Measurements from ENCODE around the gene NUDT9.
"Not testable (repeated sequence)": the region's sequence is repeated elsewhere in the genome, so short reads cannot be mapped to it uniquely, and the experiment has no call there.

Gene NUDT9, protein sequence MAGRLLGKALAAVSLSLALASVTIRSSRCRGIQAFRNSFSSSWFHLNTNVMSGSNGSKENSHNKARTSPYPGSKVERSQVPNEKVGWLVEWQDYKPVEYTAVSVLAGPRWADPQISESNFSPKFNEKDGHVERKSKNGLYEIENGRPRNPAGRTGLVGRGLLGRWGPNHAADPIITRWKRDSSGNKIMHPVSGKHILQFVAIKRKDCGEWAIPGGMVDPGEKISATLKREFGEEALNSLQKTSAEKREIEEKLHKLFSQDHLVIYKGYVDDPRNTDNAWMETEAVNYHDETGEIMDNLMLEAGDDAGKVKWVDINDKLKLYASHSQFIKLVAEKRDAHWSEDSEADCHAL

GRCh38 chr4:87422104-87423052 lies at the start of gene NUDT9:
TSS of gene NUDT9 (plus strand) at chr4:87422573. CDS start at chr4:87422906, 333 bp downstream.
- H3K4me3 ChIP-seq (ENCODE audit: low read length) = peak within 1 kb of the TSS; percentile 96
- no peaks in the 10 kb centered on the region for H3K36me3 ChIP-seq (ENCODE audit: insufficient read depth, low read length)
- H3K9me3 ChIP-seq (ENCODE audit: low read length) = no peaks in the 10 kb centered on the region
- H3K27me3 ChIP-seq (ENCODE audit: insufficient read depth, low read length) = no peaks in the 10 kb centered on the region
- peaks cover 13% of the 10 kb centered on the region for H3K4me1 ChIP-seq (ENCODE audit: insufficient read depth, low read length)
- peak within 1 kb of the TSS; percentile 95 for H2AFZ ChIP-seq (ENCODE audit: low read depth, low read length)

DNA sequence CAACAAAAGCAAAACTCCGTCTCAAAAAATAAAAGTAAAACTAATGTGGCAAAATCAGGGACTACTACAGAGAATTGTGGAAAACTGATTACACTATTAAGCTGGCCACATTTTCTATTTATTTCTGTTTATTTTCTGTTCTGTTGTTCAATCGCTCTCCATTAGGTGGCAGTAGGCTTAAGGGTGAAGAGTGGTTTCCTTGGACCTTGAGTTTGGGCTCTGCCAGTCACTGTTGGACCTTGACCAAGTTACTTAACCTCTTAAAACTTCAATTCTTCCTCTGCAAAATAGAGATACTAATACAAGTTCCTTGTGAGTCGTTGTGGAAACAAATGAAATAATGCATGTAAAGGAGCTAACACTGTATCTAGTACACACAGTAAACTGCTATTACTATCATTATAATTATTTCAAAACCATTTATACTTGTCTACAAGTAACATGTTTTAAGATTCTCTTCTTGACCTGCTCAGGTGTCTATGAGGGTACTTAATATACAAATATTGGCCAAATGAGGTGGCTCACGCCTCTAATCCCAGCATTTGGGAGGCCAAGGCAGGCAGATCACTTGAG lies 46.6 kb upstream of the NUDT9 start:
- H2AFZ ChIP-seq (ENCODE audit: low read depth, low read length) = no peak overlapping the region
- H3K4me3 ChIP-seq (ENCODE audit: low read length) = no peak overlapping the region
- no peaks in the 10 kb centered on the region for H3K4me1 ChIP-seq (ENCODE audit: insufficient read depth, low read length)
- no peaks in the 10 kb centered on the region for H3K27me3 ChIP-seq (ENCODE audit: insufficient read depth, low read length)
- H3K9me3 ChIP-seq (ENCODE audit: low read length) = peaks cover 2% of the 10 kb centered on the region
- peaks cover 22% of the 10 kb centered on the region for H3K36me3 ChIP-seq (ENCODE audit: insufficient read depth, low read length)

GRCh38 chr4:87377816-87378215 lies 44.6 kb upstream of the NUDT9 start:
- Histone ChIP-seq H3K36me3 (ENCODE audit: insufficient read depth, low read length) (peaks cover 17% of the 10 kb centered on the region), H2AFZ (ENCODE audit: low read depth, low read length) (no peak overlapping the region), H3K4me3 (ENCODE audit: low read length) (no peak overlapping the region), H3K27me3 (ENCODE audit: insufficient read depth, low read length) (no peaks in the 10 kb centered on the region), H3K9me3 (ENCODE audit: low read length) (no peaks in the 10 kb centered on the region), H3K4me1 (ENCODE audit: insufficient read depth, low read length) (peaks cover 8% of the 10 kb centered on the region)

GRCh38 chr4:87382116-87382515 lies 40.3 kb upstream of the NUDT9 start:
- no peaks in the 10 kb centered on the region for H3K27me3 ChIP-seq (ENCODE audit: insufficient read depth, low read length)

GRCh38 chr4:87382931-87383330 lies 39.4 kb upstream of the NUDT9 start:
- H3K4me1 ChIP-seq (ENCODE audit: insufficient read depth, low read length) = peaks cover 18% of the 10 kb centered on the region
- no peak overlapping the region for H3K4me3 ChIP-seq (ENCODE audit: low read length)
- peaks cover 2% of the 10 kb centered on the region for H3K9me3 ChIP-seq (ENCODE audit: low read length)
- H3K36me3 ChIP-seq (ENCODE audit: insufficient read depth, low read length) = peaks cover 8% of the 10 kb centered on the region
- peak overlapping the region; percentile 48 for H2AFZ ChIP-seq (ENCODE audit: low read depth, low read length)
- H3K27me3 ChIP-seq (ENCODE audit: insufficient read depth, low read length) = no peaks in the 10 kb centered on the region

More at GRCh38 chr4:87382116-87382515, 40.3 kb upstream of the NUDT9 start:
- peaks cover 8% of the 10 kb centered on the region for H3K36me3 ChIP-seq (ENCODE audit: insufficient read depth, low read length)
- peaks cover 18% of the 10 kb centered on the region for H3K4me1 ChIP-seq (ENCODE audit: insufficient read depth, low read length)
- no peak overlapping the region for H2AFZ ChIP-seq (ENCODE audit: low read depth, low read length)
- H3K9me3 ChIP-seq (ENCODE audit: low read length) = peaks cover 2% of the 10 kb centered on the region
- no peak overlapping the region for H3K4me3 ChIP-seq (ENCODE audit: low read length)

- not testable (repeated sequence) for H3K36me3 ChIP-seq (ENCODE audit: insufficient read depth, low read length); H3K4me3 ChIP-seq (ENCODE audit: low read length); H3K9me3 ChIP-seq (ENCODE audit: low read length); H3K27me3 ChIP-seq (ENCODE audit: insufficient read depth, low read length); H2AFZ ChIP-seq (ENCODE audit: low read depth, low read length)
- H3K4me1 ChIP-seq (ENCODE audit: insufficient read depth, low read length) = peaks cover 18% of the 10 kb centered on the region
These were observed 37.8 kb upstream of the NUDT9 start for GRCh38 chr4:87384466-87385132.

GRCh38 chr4:87387237-87387636 lies 35.1 kb upstream of the NUDT9 start:
- no peak overlapping the region for H2AFZ ChIP-seq (ENCODE audit: low read depth, low read length)
- H3K9me3 ChIP-seq (ENCODE audit: low read length) = peaks cover 10% of the 10 kb centered on the region

GRCh38 chr4:87388901-87389300 lies 33.5 kb upstream of the NUDT9 start:
- no peak overlapping the region for H3K4me3 ChIP-seq (ENCODE audit: low read length)
- H3K36me3 ChIP-seq (ENCODE audit: insufficient read depth, low read length) = no peaks in the 10 kb centered on the region
- no peaks in the 10 kb centered on the region for H3K27me3 ChIP-seq (ENCODE audit: insufficient read depth, low read length)
- H3K4me1 ChIP-seq (ENCODE audit: insufficient read depth, low read length) = peaks cover 3% of the 10 kb centered on the region
- H2AFZ ChIP-seq (ENCODE audit: low read depth, low read length) = no peak overlapping the region
- peaks cover 10% of the 10 kb centered on the region for H3K9me3 ChIP-seq (ENCODE audit: low read length)

More at GRCh38 chr4:87387237-87387636, 35.1 kb upstream of the NUDT9 start:
- H3K4me3 ChIP-seq (ENCODE audit: low read length) = no peak overlapping the region
- H3K36me3 ChIP-seq (ENCODE audit: insufficient read depth, low read length) = no peaks in the 10 kb centered on the region
- peaks cover 18% of the 10 kb centered on the region for H3K4me1 ChIP-seq (ENCODE audit: insufficient read depth, low read length)
- no peaks in the 10 kb centered on the region for H3K27me3 ChIP-seq (ENCODE audit: insufficient read depth, low read length)

DNA sequence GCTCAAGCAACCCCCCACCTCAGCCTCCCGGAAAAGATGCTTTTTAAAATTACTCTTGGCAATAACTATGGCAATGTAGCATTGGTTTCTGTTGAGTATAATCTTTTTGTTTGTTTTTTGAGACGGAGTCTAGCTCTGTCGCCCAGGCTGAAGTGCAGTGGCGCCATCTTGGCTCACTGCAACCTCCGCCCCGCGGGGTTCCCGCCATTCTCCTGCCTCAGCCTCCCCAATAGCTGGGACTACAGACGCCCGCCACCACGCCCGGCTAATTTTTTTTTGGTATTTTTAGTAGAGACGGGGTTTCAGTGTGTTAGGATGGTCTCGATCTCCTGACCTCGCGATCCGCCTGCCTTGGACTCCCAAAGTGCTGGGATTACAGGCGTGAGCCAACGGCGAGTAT lies 32.3 kb upstream of the NUDT9 start:
- not testable (repeated sequence) for H3K36me3 ChIP-seq (ENCODE audit: insufficient read depth, low read length); H3K9me3 ChIP-seq (ENCODE audit: low read length); H3K27me3 ChIP-seq (ENCODE audit: insufficient read depth, low read length); H2AFZ ChIP-seq (ENCODE audit: low read depth, low read length); H3K4me1 ChIP-seq (ENCODE audit: insufficient read depth, low read length)
- H3K4me3 ChIP-seq (ENCODE audit: low read length) = peak overlapping the region; percentile 90

- H2AFZ ChIP-seq (ENCODE audit: low read depth, low read length) = peak overlapping the region; percentile 91
- H3K27me3 ChIP-seq (ENCODE audit: insufficient read depth, low read length) = no peaks in the 10 kb centered on the region
- H3K4me3 ChIP-seq (ENCODE audit: low read length) = peak overlapping the region; percentile 90
- peaks cover 3% of the 10 kb centered on the region for H3K4me1 ChIP-seq (ENCODE audit: insufficient read depth, low read length)
- H3K36me3 ChIP-seq (ENCODE audit: insufficient read depth, low read length) = no peaks in the 10 kb centered on the region
- peaks cover 10% of the 10 kb centered on the region for H3K9me3 ChIP-seq (ENCODE audit: low read length)
These were observed 31.9 kb upstream of the NUDT9 start for GRCh38 chr4:87390551-87390890.

- Histone ChIP-seq H3K4me1 (ENCODE audit: insufficient read depth, low read length) (peaks cover 3% of the 10 kb centered on the region), H2AFZ (ENCODE audit: low read depth, low read length) (peak within 1 kb of the TSS; percentile 91), H3K9me3 (ENCODE audit: low read length) (peaks cover 10% of the 10 kb centered on the region), H3K36me3 (ENCODE audit: insufficient read depth, low read length) (no peaks in the 10 kb centered on the region), H3K4me3 (ENCODE audit: low read length) (peak within 1 kb of the TSS; percentile 90), H3K27me3 (ENCODE audit: insufficient read depth, low read length) (no peaks in the 10 kb centered on the region)
These were observed 31.3 kb upstream of the NUDT9 start, which contains the start of gene HSD17B11 for GRCh38 chr4:87390891-87391575. TSS of gene HSD17B11 (minus strand) at chr4:87391188. CDS start at chr4:87391070, 118 bp downstream.

- H2AFZ ChIP-seq (ENCODE audit: low read depth, low read length) = peak overlapping the region; percentile 91
- H3K4me3 ChIP-seq (ENCODE audit: low read length) = peak overlapping the region; percentile 90
- H3K4me1 ChIP-seq (ENCODE audit: insufficient read depth, low read length) = peaks cover 3% of the 10 kb centered on the region
- H3K27me3 ChIP-seq (ENCODE audit: insufficient read depth, low read length) = no peaks in the 10 kb centered on the region
- peaks cover 10% of the 10 kb centered on the region for H3K9me3 ChIP-seq (ENCODE audit: low read length)
- no peaks in the 10 kb centered on the region for H3K36me3 ChIP-seq (ENCODE audit: insufficient read depth, low read length)
These were observed 30.8 kb upstream of the NUDT9 start for GRCh38 chr4:87391576-87392054.
